Mesothelial cell of epicardium (in vitro differentiated cells): ENCODE data around the gene GPR3. TPM values are rescaled to one million over a fixed set of nuclear protein-coding genes. Genes with fewer than 3 reads are reported as not detected.

ENCODE experiments used
- DNase-seq, 2 experiments: peaks; one replicate each; pipeline ENCODE4 v3.0.0; 2021; ENCODE audit warnings: low spot score in 2 of 2; ENCODE audit not compliant: unreplicated experiment in 2 of 2
- H3K27ac Mint-ChIP-seq: 2 replicates; pipeline ENCODE4 v1.8.0; 2021; ENCODE audit warnings: mixed read lengths
- H3K27me3 Mint-ChIP-seq: 2 replicates; pipeline ENCODE4 v1.8.0; 2021; ENCODE audit warnings: low read depth, mixed read lengths
- H3K36me3 Mint-ChIP-seq: 2 replicates; pipeline ENCODE4 v1.8.0; 2021; ENCODE audit warnings: mixed read lengths
- H3K4me1 Mint-ChIP-seq: 2 replicates; pipeline ENCODE4 v1.8.0; 2021; ENCODE audit warnings: mixed read lengths
- H3K4me3 Mint-ChIP-seq: 2 replicates; pipeline ENCODE4 v1.8.0; 2021; ENCODE audit warnings: mild to moderate bottlenecking, moderate library complexity, mixed read lengths
- H3K9me3 Mint-ChIP-seq: 2 replicates; pipeline ENCODE4 v1.8.0; 2021; ENCODE audit warnings: mixed read lengths
- total RNA-seq: library from RNA; stranded (reverse); gene quantifications from 3 replicates; pipeline ENCODE4 v1.2.1, GENCODE V29; 2021
- TF ChIP-seq, protein P1 (sequence below): fragments of 200-600 bp; sonication (generic); IDR thresholded peaks from one replicate; pipeline ENCODE4 v1.5.0; 2021; ENCODE audit warnings: antibody characterized with exemption; ENCODE audit not compliant: unreplicated experiment

Gene GPR3
- total RNA-seq, 1 donor from 2014 or later: 1.7 TPM

DNA sequence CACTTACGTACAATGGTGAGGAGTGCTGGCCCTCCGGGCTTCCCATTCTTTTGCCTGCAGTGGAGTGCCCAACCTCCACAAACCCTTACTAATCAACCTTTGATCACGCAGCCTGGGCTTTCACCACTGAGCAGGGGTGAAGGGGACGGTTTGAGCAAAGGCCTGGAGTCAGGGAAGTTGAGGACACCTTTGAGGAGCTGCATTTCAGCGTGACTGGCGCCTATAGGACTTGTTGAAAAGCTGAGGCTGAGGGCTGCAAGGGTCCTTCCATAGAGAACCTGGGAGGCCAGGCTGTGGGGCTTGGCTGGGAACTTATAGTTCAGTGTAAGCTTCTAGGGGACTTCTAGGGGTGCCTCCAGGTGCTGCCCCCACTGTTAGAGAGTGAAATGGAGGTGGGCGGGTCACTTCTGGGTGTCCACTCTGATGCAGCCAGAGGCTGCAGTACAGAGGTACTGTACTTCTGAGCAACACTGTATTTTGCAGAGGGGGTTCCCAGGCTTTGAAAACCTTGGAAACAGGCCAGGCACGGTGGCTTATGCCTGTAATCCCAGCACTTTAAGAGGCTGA is 40.8 kb upstream of the GPR3 start:
- peak overlapping the region; percentile 39 for H3K27ac Mint-ChIP-seq
- TF ChIP-seq, protein P1, sequence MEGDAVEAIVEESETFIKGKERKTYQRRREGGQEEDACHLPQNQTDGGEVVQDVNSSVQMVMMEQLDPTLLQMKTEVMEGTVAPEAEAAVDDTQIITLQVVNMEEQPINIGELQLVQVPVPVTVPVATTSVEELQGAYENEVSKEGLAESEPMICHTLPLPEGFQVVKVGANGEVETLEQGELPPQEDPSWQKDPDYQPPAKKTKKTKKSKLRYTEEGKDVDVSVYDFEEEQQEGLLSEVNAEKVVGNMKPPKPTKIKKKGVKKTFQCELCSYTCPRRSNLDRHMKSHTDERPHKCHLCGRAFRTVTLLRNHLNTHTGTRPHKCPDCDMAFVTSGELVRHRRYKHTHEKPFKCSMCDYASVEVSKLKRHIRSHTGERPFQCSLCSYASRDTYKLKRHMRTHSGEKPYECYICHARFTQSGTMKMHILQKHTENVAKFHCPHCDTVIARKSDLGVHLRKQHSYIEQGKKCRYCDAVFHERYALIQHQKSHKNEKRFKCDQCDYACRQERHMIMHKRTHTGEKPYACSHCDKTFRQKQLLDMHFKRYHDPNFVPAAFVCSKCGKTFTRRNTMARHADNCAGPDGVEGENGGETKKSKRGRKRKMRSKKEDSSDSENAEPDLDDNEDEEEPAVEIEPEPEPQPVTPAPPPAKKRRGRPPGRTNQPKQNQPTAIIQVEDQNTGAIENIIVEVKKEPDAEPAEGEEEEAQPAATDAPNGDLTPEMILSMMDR: no peak
- DNase-seq: no peak
- H3K4me1 Mint-ChIP-seq: peaks cover 15% of the 10 kb centered on the region
- no peaks in the 10 kb centered on the region for H3K9me3 Mint-ChIP-seq
- H3K27me3 Mint-ChIP-seq: peaks cover 7% of the 10 kb centered on the region
- H3K4me3 Mint-ChIP-seq: peak overlapping the region; percentile 63
- H3K36me3 Mint-ChIP-seq: peaks cover 2% of the 10 kb centered on the region

GRCh38 chr1:27353166-27353565 is 39.3 kb upstream of the GPR3 start:
- H3K4me1 Mint-ChIP-seq: peaks cover 15% of the 10 kb centered on the region
- H3K4me3 Mint-ChIP-seq: no peak overlapping the region
- TF ChIP-seq, protein P1: no peak
- DNase-seq: no peak
- no peaks in the 10 kb centered on the region for H3K36me3 Mint-ChIP-seq
- peaks cover 14% of the 10 kb centered on the region for H3K27me3 Mint-ChIP-seq
- no peaks in the 10 kb centered on the region for H3K9me3 Mint-ChIP-seq
- H3K27ac Mint-ChIP-seq: no peak overlapping the region

- no peak overlapping the region for H3K27ac Mint-ChIP-seq
- H3K4me1 Mint-ChIP-seq: peaks cover 15% of the 10 kb centered on the region
- TF ChIP-seq, protein P1: no peak
These were observed 38.8 kb upstream of the GPR3 start for GRCh38 chr1:27353629-27354028.

DNA sequence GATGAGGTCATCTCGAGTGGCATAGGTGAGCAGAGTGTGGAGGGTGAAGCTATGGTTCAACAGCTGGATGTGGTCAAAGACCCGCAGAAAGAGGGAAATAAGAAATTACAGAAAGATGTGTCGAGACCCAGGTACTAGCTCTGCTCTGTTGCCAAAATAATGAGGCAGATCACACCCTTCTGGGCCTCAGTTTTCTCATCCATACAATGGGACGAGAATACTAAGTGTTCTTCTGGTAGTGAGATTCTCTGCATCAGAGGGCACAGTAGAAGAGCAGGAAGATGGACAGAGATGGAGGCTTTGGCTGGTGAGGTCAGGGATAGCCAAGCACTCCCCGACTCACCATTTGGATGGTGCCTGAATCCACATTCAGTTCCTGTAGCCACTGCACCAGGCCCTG is 36.7 kb upstream of the GPR3 start:
- no peaks in the 10 kb centered on the region for H3K36me3 Mint-ChIP-seq
- no peaks in the 10 kb centered on the region for H3K9me3 Mint-ChIP-seq
- H3K4me3 Mint-ChIP-seq: no peak overlapping the region
- H3K27me3 Mint-ChIP-seq: peaks cover 31% of the 10 kb centered on the region
- DNase-seq: no peak
- TF ChIP-seq, protein P1: no peak
- H3K4me1 Mint-ChIP-seq: peaks cover 24% of the 10 kb centered on the region
- no peak overlapping the region for H3K27ac Mint-ChIP-seq

More at GRCh38 chr1:27353629-27354028, 38.8 kb upstream of the GPR3 start:
- H3K9me3 Mint-ChIP-seq: no peaks in the 10 kb centered on the region
- H3K4me3 Mint-ChIP-seq: no peak overlapping the region
- DNase-seq: no peak
- peaks cover 18% of the 10 kb centered on the region for H3K27me3 Mint-ChIP-seq
- no peaks in the 10 kb centered on the region for H3K36me3 Mint-ChIP-seq

DNA sequence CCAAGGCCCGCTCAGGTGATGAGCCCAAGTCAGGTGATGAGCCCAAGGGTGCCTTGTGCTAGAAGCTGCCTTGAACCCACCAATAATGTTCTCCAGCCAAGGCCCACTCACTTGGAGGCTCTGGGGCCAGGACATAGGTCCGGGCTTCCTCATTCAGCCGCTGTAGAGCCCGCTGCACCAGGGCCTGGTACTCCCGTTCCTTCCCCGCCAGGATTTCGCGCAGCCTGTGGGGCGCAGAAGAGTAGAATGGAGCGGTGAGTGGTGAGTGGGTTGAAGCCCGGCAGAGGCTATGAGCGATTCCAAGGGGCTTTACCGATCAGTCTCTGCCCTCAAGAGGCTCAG is 36.2 kb upstream of the GPR3 start:
- no peak for DNase-seq
- TF ChIP-seq, protein P1: no peak
- Mint-ChIP-seq H3K4me3 (no peak overlapping the region), H3K4me1 (peaks cover 20% of the 10 kb centered on the region), H3K9me3 (no peaks in the 10 kb centered on the region), H3K27ac (no peak overlapping the region), H3K36me3 (no peaks in the 10 kb centered on the region), H3K27me3 (peaks cover 34% of the 10 kb centered on the region)
